ENCODE measurements around the gene UBL3.

DNA sequence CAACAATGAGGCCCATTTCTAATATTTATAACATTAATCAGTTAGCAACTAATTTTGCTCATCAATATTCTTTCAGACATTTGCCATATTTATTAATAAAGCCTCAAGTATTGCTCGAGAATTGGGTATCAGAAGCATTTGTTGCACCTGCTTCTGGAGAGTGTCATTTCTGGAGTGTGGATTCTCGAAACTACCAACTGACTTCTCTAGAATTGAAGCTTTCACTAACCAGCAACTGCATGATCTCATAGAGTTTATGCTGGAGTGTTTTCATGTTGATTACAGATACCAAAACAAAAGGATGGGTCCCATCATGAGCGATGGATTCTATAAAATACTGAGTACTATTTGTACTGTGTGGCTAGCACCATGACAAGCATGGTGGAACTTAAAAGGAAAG lies 133.9 kb downstream of the UBL3 start:
- TF ChIP-seq POLR2A (IDR thresholded peaks at IDR 0.05) = no peak
- TF ChIP-seq, protein P1, sequence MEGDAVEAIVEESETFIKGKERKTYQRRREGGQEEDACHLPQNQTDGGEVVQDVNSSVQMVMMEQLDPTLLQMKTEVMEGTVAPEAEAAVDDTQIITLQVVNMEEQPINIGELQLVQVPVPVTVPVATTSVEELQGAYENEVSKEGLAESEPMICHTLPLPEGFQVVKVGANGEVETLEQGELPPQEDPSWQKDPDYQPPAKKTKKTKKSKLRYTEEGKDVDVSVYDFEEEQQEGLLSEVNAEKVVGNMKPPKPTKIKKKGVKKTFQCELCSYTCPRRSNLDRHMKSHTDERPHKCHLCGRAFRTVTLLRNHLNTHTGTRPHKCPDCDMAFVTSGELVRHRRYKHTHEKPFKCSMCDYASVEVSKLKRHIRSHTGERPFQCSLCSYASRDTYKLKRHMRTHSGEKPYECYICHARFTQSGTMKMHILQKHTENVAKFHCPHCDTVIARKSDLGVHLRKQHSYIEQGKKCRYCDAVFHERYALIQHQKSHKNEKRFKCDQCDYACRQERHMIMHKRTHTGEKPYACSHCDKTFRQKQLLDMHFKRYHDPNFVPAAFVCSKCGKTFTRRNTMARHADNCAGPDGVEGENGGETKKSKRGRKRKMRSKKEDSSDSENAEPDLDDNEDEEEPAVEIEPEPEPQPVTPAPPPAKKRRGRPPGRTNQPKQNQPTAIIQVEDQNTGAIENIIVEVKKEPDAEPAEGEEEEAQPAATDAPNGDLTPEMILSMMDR (IDR thresholded peaks at IDR 0.05) = no peak

Measured in tibial nerve (tissue), 3 donors.